Mammary epithelial cell (primary cell): ENCODE measurements around the gene GBE1.

Experiments
- CTCF ChIP-seq, 2 donors: IDR thresholded peaks in 1 of 2; conservative IDR thresholded peaks in 1 of 2; 2 replicates each; pipeline ENCODE4 v1.5.1; 2011 to 2012; ENCODE audit warnings: inconsistent platforms in 2 of 2, low read length in 2 of 2, mild to moderate bottlenecking in 2 of 2, control low read depth in 1 of 2, low read depth in 1 of 2; ENCODE audit not compliant: insufficient read depth in 1 of 2; ENCODE audit errors: extremely low read depth in 1 of 2
- EZH2 ChIP-seq: IDR thresholded peaks from 2 replicates; pipeline ENCODE4 v1.6.1; 2012; ENCODE audit warnings: low read length, inconsistent platforms, borderline replicate concordance

GRCh38 chr3:81723732-81724313, 37.6 kb downstream of the GBE1 start:
- TF ChIP-seq CTCF (conservative IDR thresholded peaks at IDR 0.05 in 1 of 2, IDR thresholded peaks at IDR 0.05 in 1 of 2; ENCODE audit: extremely low read depth in 1 of 2, insufficient read depth in 1 of 2, low read depth in 1 of 2, low read length in 2 of 2) (no peak), EZH2 (no peak)
